GM15510 (cell line): ENCODE results near the gene PLGRKT.

Experiments used
- POLR2A ChIP-seq: IDR thresholded peaks from 3 replicates; pipeline ENCODE4 v1.6.1; 2011; ENCODE audit warnings: borderline replicate concordance; ENCODE audit not compliant: insufficient read length; ENCODE audit errors: extremely low read depth

The PLGRKT gene

GRCh38 chr9:5440426-5440825 lies 2.7 kb upstream of the PLGRKT start:
- TF ChIP-seq POLR2A = no peak

- TF ChIP-seq POLR2A = peak; percentile 13
Measured at GRCh38 chr9:5438301-5439162, 807 bp upstream of the PLGRKT start.

DNA sequence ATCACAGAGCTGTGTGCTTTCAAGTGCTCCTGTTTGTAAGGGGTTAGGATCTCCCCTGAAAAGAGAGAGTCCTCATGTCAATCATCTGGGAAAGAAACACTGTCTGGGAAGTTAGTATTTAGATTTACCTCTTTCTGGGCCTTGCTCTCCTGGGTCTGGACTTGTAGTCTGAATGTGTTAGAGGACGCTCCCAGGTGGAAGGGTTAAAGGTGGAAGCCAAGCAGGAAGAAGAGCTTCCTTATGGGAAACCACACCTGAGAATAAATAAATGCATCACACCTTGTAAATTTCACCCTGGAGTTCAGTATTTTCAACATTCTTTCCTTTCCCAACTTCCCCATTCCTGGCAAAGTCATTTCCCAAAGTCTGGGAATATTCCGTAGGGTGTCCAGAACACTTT lies 1.3 kb downstream of the PLGRKT start:
- TF ChIP-seq POLR2A = no peak

DNA sequence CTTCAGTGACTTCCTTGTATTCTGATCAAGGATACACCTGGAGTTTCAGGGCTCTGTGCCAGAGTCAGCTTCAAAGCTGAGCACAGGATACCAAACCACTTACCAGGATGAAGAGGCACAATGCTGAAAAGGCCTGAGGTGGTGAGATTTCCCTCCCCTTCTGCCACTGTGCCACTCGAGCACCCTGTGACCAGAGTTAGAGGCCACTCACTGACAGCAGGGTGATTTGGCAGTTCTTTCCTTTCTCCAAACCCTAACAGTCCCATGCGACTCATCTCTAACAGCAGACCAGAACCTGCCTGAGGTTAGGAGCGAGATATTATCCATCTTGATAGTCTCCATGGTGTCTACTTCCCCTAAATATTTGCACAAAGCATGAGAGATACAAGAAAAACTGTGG lies 1.8 kb downstream of the PLGRKT start:
- TF ChIP-seq POLR2A = no peak

GRCh38 chr9:5430912-5431311 lies 6.8 kb downstream of the PLGRKT start:
- TF ChIP-seq POLR2A = no peak

GRCh38 chr9:5429873-5430564 lies 7.7 kb downstream of the PLGRKT start:
- no peak for TF ChIP-seq POLR2A

GRCh38 chr9:5428794-5429528 lies 8.8 kb downstream of the PLGRKT start:
- no peak for TF ChIP-seq POLR2A

DNA sequence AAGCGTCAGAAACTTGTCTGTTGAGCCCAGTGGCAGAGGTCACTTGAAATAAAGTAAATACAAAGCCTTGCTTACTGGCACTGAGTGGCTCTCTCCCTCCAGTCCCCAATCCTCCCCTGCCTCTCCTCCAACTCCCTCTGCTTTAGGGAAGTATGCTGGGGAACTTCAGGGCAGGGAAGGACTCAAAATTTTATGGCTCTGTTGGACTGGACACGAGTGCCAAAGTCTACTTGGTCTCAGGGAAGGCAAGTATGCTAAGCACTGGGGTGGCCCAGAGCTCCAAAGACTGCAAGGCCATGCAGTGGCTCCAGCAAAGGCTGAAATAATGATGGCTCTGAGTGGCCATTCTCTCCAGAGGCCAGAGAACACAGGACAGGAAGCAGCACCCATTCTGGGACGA lies 9.6 kb downstream of the PLGRKT start:
- TF ChIP-seq POLR2A = no peak

DNA sequence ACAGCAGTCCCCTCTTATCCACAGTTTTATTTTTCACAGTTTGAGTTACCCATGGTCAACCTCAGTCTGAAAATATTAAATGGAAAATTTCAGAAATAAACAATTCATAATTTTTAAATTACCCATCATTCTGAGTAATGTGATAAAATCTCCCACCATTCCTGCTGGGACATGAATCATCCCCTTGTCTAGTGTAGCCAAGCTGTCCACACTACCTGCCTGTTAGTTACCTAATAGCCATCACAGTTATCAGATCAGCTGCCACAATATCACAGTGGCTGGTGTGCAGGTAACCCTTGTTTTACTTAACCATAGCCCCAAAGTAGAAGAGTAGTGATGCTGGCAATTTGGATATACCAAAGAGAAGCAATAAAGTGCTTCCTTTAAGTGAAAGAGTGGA lies 10.7 kb downstream of the PLGRKT start:
- TF ChIP-seq POLR2A = no peak

- TF ChIP-seq POLR2A = no peak
Measured at GRCh38 chr9:5425006-5425628, 12.6 kb downstream of the PLGRKT start.

DNA sequence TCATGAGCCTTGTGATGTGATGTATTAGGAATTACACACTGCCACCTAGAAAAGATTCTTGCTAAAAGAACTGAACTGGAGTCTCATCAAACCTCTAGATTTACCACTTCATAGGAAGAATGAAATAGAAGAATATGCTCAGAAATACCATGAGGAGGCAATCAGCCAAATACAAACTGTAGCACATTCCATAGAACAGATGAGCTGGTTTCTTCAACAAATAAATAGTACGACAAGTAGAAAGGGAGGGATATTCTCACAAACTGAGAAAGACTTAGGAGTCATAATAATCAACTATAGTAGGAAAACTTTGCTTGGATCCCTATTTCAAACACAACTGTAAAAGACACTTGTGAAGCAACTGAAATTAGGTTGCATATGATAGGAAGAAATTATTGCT lies 15.4 kb downstream of the PLGRKT start:
- TF ChIP-seq POLR2A = no peak

DNA sequence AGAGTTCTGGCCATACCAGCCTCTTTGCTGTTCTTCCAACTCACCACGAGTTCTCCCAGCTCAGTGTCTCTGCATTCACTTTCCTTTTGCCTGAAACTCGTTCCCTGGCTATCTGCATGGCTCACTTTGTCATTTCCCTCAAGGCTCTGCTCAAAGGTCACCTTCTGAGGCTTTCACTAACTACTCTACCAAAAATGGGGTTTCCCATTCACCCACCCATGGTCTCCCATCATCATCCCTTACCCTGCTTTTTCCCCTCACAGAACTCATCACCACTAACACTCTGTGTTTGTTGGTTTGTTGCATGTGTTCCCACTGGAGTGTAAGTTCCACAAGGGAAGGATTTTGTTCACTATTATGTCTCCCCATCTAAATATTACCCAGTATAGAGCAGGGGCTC lies 16.6 kb downstream of the PLGRKT start:
- TF ChIP-seq POLR2A = no peak

DNA sequence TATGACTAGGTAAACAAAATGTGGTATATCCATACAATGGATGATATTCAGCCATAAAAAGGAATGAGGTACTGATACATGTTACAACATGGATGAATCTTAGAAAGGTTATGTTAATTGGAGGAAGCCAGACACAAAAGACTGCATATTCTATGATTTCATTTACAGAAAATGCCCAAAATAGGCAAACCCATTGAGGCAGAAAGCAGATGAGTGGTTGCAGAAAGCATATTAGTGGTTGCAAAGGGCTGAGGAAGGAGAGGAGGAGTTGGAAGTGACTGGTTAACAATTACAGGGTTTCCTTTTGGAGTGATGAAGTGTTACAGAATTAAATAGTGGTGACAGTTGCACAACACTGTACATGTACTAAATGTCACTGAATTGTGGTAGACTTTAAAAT lies 17.7 kb downstream of the PLGRKT start:
- TF ChIP-seq POLR2A = no peak

DNA sequence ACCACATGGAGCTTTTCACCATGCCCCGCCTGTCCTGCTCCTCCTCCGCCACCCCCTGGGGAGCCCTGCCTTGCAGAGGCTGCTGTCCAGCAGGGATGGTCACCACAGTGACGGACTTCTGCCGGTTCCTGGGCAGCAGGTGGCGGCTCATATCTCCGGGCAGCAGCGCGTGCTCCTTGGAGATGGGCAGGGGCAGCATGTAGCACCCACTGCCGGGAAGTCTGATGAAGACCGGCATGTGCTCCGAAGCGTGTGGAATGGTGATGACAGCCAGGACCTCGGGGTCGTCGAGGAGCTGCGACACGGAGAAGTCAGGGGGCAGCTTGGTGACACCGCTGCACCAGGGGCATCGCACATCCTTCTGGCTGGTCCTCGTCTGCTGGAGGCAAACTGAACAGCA lies 19.2 kb downstream of the PLGRKT start:
- TF ChIP-seq POLR2A = no peak

DNA sequence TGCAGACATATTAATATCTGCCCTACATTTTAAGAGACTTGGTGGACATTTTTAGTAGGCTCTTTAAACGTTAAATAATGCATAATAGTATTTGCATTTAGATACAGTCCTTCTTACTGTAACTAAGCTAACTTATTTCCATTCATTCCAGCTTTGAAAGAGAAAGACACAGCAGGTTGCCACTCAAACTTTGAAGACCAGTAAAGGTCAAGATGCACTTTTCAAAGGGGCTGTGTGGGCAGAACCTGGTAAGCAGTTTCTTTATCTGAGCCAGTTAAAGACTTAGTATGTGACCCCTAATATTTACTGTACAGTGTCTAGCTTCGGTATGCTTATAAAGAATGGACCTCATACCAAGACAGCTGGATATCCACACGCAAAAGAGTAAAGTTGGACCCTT lies 20.8 kb downstream of the PLGRKT start:
- TF ChIP-seq POLR2A = no peak
